Measurements from ENCODE around the gene STARD9. TPM values are rescaled to one million over a fixed set of nuclear protein-coding genes. Genes with fewer than 3 reads are reported as not detected.

The STARD9 gene
- total and polyA plus RNA-seq, 3 experiments from 2014 or later: 1.3 to 7.6 (median 6.5) TPM

DNA sequence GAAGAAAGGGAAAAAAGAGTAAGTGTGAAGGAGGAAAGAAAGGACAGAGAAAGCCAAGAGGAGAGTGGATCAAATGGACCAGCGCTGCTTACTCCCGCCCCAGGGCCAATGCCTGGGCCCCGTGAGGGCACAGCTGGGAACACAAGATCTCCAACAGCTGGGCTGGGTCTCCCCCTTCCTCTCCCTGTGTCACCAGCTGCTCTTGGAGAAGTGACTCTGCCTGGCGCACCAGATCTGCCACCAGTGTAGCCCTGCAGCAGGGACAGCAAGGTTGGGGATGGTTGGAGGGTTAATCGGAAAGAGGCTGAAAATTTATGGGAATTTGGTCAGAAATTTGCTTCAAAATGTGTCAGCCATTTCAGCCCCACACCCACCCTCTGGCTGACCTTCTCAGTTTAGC lies 153.2 kb downstream of the STARD9 start:
- DNase-seq: no peak
- ChIA-PET CTCF (no interaction called here), POLR2A (no interaction called here)
- no peak overlapping the region for H3K4me3 ChIP-seq (ENCODE audit: low read length)
- no peaks in the 10 kb centered on the region for H3K27me3 ChIP-seq (ENCODE audit: insufficient read depth, low read length, poor library complexity, severe bottlenecking)
- no peaks in the 10 kb centered on the region for H3K4me1 ChIP-seq (ENCODE audit: insufficient read depth, low read length)
- H3K4me3 Mint-ChIP-seq: no peak overlapping the region
- H3K9me3 ChIP-seq (ENCODE audit: low read length): no peaks in the 10 kb centered on the region
- peak overlapping the region in 1 of 8 donors; percentile 52 for H3K27ac Mint-ChIP-seq
- peaks cover 0 to 95% (median 25%) of the 10 kb centered on the region in 3 donors for H3K36me3 Mint-ChIP-seq
- peaks cover 1 to 6% (median 4%) of the 10 kb centered on the region in 3 donors for H3K4me1 Mint-ChIP-seq
- H3K9me3 Mint-ChIP-seq: no peaks in the 10 kb centered on the region
- peaks cover 29% of the 10 kb centered on the region for H3K36me3 ChIP-seq (ENCODE audit: insufficient read depth, low read length)
- H3K27ac ChIP-seq (ENCODE audit: low read depth, low read length): no peak overlapping the region
- no peaks in the 10 kb centered on the region for H3K27me3 Mint-ChIP-seq

DNA sequence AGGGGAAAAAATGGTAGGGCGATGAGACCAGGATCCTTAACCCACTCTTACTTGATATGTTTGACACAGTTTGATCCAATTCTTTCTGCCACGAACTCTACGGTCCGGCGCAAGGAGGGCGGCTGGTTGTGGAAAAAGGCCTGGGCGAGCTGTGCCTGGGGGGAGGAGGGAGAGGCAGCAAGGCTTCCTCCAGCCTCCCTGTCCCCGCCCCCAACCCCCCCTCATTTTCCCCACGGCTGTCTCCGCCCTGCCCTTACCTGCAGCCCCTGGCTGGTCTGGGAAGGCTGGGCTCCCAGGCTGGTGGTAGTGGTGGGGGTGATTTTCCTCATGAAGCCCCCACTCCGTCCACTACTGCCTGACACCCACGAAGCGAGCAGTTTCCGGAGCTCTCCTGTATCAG lies 153.6 kb downstream of the STARD9 start:
- DNase-seq: no peak
- H3K4me1 ChIP-seq (ENCODE audit: insufficient read depth, low read length): no peaks in the 10 kb centered on the region

GRCh38 chr15:42729409-42729808 lies 154.0 kb downstream of the STARD9 start:
- DNase-seq: no peak
- Histone ChIP-seq H3K4me3 (ENCODE audit: low read length) (no peak overlapping the region), H3K27ac (ENCODE audit: low read depth, low read length) (no peak overlapping the region), H3K9me3 (ENCODE audit: low read length) (no peaks in the 10 kb centered on the region), H3K36me3 (ENCODE audit: insufficient read depth, low read length) (peaks cover 35% of the 10 kb centered on the region), H3K4me1 (ENCODE audit: insufficient read depth, low read length) (no peaks in the 10 kb centered on the region), H3K27me3 (ENCODE audit: insufficient read depth, low read length, poor library complexity, severe bottlenecking) (no peaks in the 10 kb centered on the region)
- POLR2A ChIA-PET: no interaction called here
- peak overlapping the region in 1 of 7 donors; percentile 27 for H3K4me3 Mint-ChIP-seq
- H3K27me3 Mint-ChIP-seq: no peaks in the 10 kb centered on the region
- CTCF ChIA-PET: no interaction called here
- peaks cover 0 to 97% (median 25%) of the 10 kb centered on the region in 3 donors for H3K36me3 Mint-ChIP-seq
- no peaks in the 10 kb centered on the region for H3K9me3 Mint-ChIP-seq
- H3K27ac Mint-ChIP-seq: peak overlapping the region in 1 of 8 donors; percentile 69
- peaks cover 5 to 10% (median 8%) of the 10 kb centered on the region in 3 donors for H3K4me1 Mint-ChIP-seq

More for the DNA sequence above, 153.6 kb downstream of the STARD9 start:
- H3K36me3 ChIP-seq (ENCODE audit: insufficient read depth, low read length): peaks cover 31% of the 10 kb centered on the region
- peaks cover 1 to 6% (median 4%) of the 10 kb centered on the region in 3 donors for H3K4me1 Mint-ChIP-seq
- H3K36me3 Mint-ChIP-seq: peaks cover 0 to 97% (median 25%) of the 10 kb centered on the region in 3 donors
- ChIA-PET CTCF (no interaction called here), POLR2A (no interaction called here)
- no peak overlapping the region for H3K27ac Mint-ChIP-seq
- H3K4me3 ChIP-seq (ENCODE audit: low read length): no peak overlapping the region
- H3K27ac ChIP-seq (ENCODE audit: low read depth, low read length): no peak overlapping the region
- H3K27me3 Mint-ChIP-seq: no peaks in the 10 kb centered on the region
- no peak overlapping the region for H3K4me3 Mint-ChIP-seq
- no peaks in the 10 kb centered on the region for H3K9me3 Mint-ChIP-seq
- H3K27me3 ChIP-seq (ENCODE audit: insufficient read depth, low read length, poor library complexity, severe bottlenecking): no peaks in the 10 kb centered on the region
- H3K9me3 ChIP-seq (ENCODE audit: low read length): no peaks in the 10 kb centered on the region

GRCh38 chr15:42730135-42730534 lies 154.7 kb downstream of the STARD9 start:
- H3K27me3 ChIP-seq (ENCODE audit: insufficient read depth, low read length, poor library complexity, severe bottlenecking): no peaks in the 10 kb centered on the region
- H3K36me3 ChIP-seq (ENCODE audit: insufficient read depth, low read length): peaks cover 32% of the 10 kb centered on the region
- H3K27me3 Mint-ChIP-seq: no peaks in the 10 kb centered on the region
- H3K9me3 Mint-ChIP-seq: no peaks in the 10 kb centered on the region
- no peaks in the 10 kb centered on the region for H3K4me1 ChIP-seq (ENCODE audit: insufficient read depth, low read length)
- CTCF ChIA-PET: interaction anchor here (0.9 kb wide), 1 partner anchor 196 kb away, joined by 3 read pairs; no protein-coding TSS in a partner anchor
- peaks cover 5 to 11% (median 9%) of the 10 kb centered on the region in 3 donors for H3K4me1 Mint-ChIP-seq
- H3K4me3 ChIP-seq (ENCODE audit: low read length): no peak overlapping the region
- no peak overlapping the region for H3K4me3 Mint-ChIP-seq
- H3K27ac Mint-ChIP-seq: peak overlapping the region in 2 of 8 donors; percentile 51 to 80
- H3K36me3 Mint-ChIP-seq: peaks cover 0 to 90% (median 19%) of the 10 kb centered on the region in 3 donors
- no peaks in the 10 kb centered on the region for H3K9me3 ChIP-seq (ENCODE audit: low read length)
- POLR2A ChIA-PET: no interaction called here
- no peak for DNase-seq
- H3K27ac ChIP-seq (ENCODE audit: low read depth, low read length): no peak overlapping the region

DNA sequence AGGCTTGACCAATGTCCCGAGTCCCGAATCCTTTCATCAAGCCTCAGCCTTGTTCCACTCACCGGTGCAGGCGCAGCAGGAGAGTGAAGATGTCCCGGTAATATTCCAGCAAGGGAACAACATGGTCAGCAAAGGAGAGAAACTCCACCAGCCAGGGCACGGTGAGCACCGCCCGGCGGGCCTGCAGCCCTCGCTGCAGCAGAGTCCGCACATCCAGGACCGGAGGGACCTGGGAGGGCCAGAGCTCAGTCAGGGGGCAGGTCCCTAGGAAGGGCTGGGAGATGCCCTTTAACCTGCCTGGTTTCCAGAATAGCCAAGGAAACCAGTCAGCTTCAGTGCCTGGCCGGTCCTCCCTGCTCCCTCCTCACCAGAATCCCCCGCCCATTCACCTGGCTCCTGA lies 155.1 kb downstream of the STARD9 start:
- Histone ChIP-seq H3K36me3 (ENCODE audit: insufficient read depth, low read length) (peaks cover 31% of the 10 kb centered on the region), H3K4me3 (ENCODE audit: low read length) (no peak overlapping the region), H3K27me3 (ENCODE audit: insufficient read depth, low read length, poor library complexity, severe bottlenecking) (no peaks in the 10 kb centered on the region), H3K27ac (ENCODE audit: low read depth, low read length) (no peak overlapping the region), H3K4me1 (ENCODE audit: insufficient read depth, low read length) (no peaks in the 10 kb centered on the region), H3K9me3 (ENCODE audit: low read length) (no peaks in the 10 kb centered on the region)
- Mint-ChIP-seq H3K4me1 (peaks cover 8 to 15% (median 13%) of the 10 kb centered on the region in 3 donors), H3K36me3 (peaks cover 0 to 89% (median 15%) of the 10 kb centered on the region in 3 donors), H3K4me3 (no peak overlapping the region), H3K9me3 (no peaks in the 10 kb centered on the region), H3K27me3 (no peaks in the 10 kb centered on the region), H3K27ac (peak overlapping the region in 1 of 8 donors; percentile 51)
- CTCF ChIA-PET: interaction anchor here (0.9 kb wide), 1 partner anchor 196 kb away, joined by 3 read pairs; no protein-coding TSS in a partner anchor
- DNase-seq: no peak
- POLR2A ChIA-PET: no interaction called here

- peak overlapping the region in 2 of 8 donors; percentile 60 to 90 for H3K27ac Mint-ChIP-seq
- no peak for DNase-seq
- peaks cover 10 to 22% (median 18%) of the 10 kb centered on the region in 3 donors for H3K4me1 Mint-ChIP-seq
- no peak overlapping the region for H3K4me3 ChIP-seq (ENCODE audit: low read length)
- no peaks in the 10 kb centered on the region for H3K9me3 Mint-ChIP-seq
- H3K4me1 ChIP-seq (ENCODE audit: insufficient read depth, low read length): peaks cover 6% of the 10 kb centered on the region
- POLR2A ChIA-PET: no interaction called here
- H3K27me3 Mint-ChIP-seq: no peaks in the 10 kb centered on the region
- peaks cover 31% of the 10 kb centered on the region for H3K36me3 ChIP-seq (ENCODE audit: insufficient read depth, low read length)
- H3K27ac ChIP-seq (ENCODE audit: low read depth, low read length): no peak overlapping the region
- H3K4me3 Mint-ChIP-seq: peak overlapping the region in 3 of 7 donors; percentile 7 to 74 (median 33)
- no peaks in the 10 kb centered on the region for H3K27me3 ChIP-seq (ENCODE audit: insufficient read depth, low read length, poor library complexity, severe bottlenecking)
- H3K36me3 Mint-ChIP-seq: peaks cover 0 to 83% (median 12%) of the 10 kb centered on the region in 3 donors
- no peaks in the 10 kb centered on the region for H3K9me3 ChIP-seq (ENCODE audit: low read length)
- CTCF ChIA-PET: no interaction called here
These were observed 156.1 kb downstream of the STARD9 start for GRCh38 chr15:42731461-42731860.

DNA sequence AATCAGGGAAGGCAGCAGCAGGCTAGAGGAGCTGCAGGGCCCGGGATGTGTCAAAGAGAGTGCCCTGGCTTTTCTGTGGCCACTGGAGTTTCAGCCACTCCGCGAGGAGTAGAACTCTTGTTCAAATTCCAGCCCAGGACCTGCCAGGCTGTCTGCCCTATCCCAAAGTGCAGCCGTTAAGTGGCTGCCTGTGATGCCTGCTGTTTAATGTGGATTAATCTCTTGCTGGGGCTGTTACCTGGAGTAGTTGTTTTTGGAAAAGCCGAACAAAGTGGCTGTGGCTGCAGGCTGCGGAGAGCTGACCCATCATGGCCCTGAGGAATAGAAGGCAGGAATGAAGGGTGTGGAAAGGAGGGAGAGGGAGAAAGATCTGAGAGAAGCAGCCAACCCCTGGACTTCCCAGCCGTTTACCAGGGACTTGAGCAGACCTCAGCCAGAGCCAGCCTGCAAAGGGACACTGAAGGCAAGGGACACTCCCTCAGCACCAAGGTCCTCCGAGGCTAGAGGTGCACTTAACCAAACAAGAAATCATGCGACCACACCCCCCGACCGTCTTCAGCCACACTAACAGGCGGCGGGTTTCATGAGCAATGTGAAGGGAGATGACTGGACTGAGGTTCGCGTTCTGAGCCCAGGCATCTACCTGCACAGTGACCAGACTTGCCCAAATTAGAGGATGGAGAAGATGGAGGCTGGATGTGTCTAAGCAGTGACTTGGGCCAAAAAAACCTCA lies 156.9 kb downstream of the STARD9 start:
- Histone ChIP-seq H3K36me3 (ENCODE audit: insufficient read depth, low read length) (peaks cover 31% of the 10 kb centered on the region), H3K9me3 (ENCODE audit: low read length) (no peaks in the 10 kb centered on the region), H3K4me1 (ENCODE audit: insufficient read depth, low read length) (peaks cover 6% of the 10 kb centered on the region), H3K27ac (ENCODE audit: low read depth, low read length) (no peak overlapping the region), H3K27me3 (ENCODE audit: insufficient read depth, low read length, poor library complexity, severe bottlenecking) (no peaks in the 10 kb centered on the region), H3K4me3 (ENCODE audit: low read length) (no peak overlapping the region)
- no peak for DNase-seq
- Mint-ChIP-seq H3K9me3 (no peaks in the 10 kb centered on the region), H3K4me3 (peak overlapping the region in 1 of 7 donors; percentile 78), H3K27ac (peak overlapping the region in 3 of 8 donors; percentile 54 to 68 (median 67)), H3K36me3 (peaks cover 0 to 75% (median 7%) of the 10 kb centered on the region in 3 donors), H3K27me3 (no peaks in the 10 kb centered on the region), H3K4me1 (peaks cover 10 to 23% (median 20%) of the 10 kb centered on the region in 3 donors)
- CTCF ChIA-PET: no interaction called here
- POLR2A ChIA-PET: no interaction called here

DNA sequence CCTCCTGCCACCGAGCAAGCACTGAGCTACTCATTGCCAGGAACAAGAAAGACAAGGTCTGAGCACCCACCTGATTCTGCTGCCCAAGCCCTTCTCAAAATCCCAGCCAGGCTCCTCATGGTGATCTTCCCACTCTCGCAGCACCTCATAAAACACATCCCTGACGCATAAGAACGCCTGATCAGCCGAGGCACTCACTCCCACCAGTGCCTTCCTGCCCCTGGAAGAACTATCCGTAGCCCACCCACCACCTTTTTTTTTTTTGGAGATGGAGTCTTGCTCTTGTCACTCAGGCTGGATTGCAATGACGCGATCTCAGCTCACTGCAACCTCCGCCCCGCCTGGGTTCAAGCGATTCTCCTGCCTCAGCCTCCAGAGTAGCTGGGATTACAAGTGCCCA lies 157.6 kb downstream of the STARD9 start:
- H3K4me3 Mint-ChIP-seq: peak overlapping the region in 1 of 7 donors; percentile 78
- Histone ChIP-seq H3K36me3 (ENCODE audit: insufficient read depth, low read length) (peaks cover 31% of the 10 kb centered on the region), H3K27me3 (ENCODE audit: insufficient read depth, low read length, poor library complexity, severe bottlenecking) (no peaks in the 10 kb centered on the region), H3K4me3 (ENCODE audit: low read length) (no peak overlapping the region), H3K4me1 (ENCODE audit: insufficient read depth, low read length) (peaks cover 12% of the 10 kb centered on the region), H3K9me3 (ENCODE audit: low read length) (no peaks in the 10 kb centered on the region), H3K27ac (ENCODE audit: low read depth, low read length) (no peak overlapping the region)
- no peaks in the 10 kb centered on the region for H3K9me3 Mint-ChIP-seq
- H3K27me3 Mint-ChIP-seq: no peaks in the 10 kb centered on the region
- POLR2A ChIA-PET: no interaction called here
- H3K4me1 Mint-ChIP-seq: peaks cover 14 to 28% (median 24%) of the 10 kb centered on the region in 3 donors
- H3K27ac Mint-ChIP-seq: peak overlapping the region in 3 of 8 donors; percentile 12 to 68 (median 36)
- peaks cover 0 to 68% (median 7%) of the 10 kb centered on the region in 3 donors for H3K36me3 Mint-ChIP-seq
- CTCF ChIA-PET: no interaction called here
- DNase-seq: no peak
